Left renal cortex interstitium (tissue), 4 donors: ENCODE results near the gene COQ4. TPM values are rescaled to one million over a fixed set of nuclear protein-coding genes. Genes with fewer than 3 reads are reported as not detected.

Experiments
- DNase-seq, 4 donors: peaks; one replicate each; pipeline ENCODE4 v3.0.0-alpha.2; 2013; ENCODE audit warnings: low read depth in 4 of 4, low spot score in 2 of 4, missing footprints in 1 of 4
- polyA plus RNA-seq, 4 donors: library from polyadenylated mRNA; unstranded; fragments of 120-200 nt; gene quantifications; one replicate each; pipeline ENCODE4 v1.2.1, GENCODE V29; 2013; ENCODE audit not compliant: insufficient read length in 4 of 4

COQ4 gene
- polyA plus RNA-seq, 4 donors = 52.6 to 95.2 (median 79.7) TPM

- peak in 3 of 4 donors; percentile 36 to 54 (median 41) for DNase-seq
These were observed 17.4 kb downstream of the COQ4 start, which contains the start of gene SLC27A4 for GRCh38 chr9:128339761-128340690. TSS of gene SLC27A4 (plus strand) at chr9:128340527. CDS start at chr9:128343133, 2,606 bp downstream.

DNA sequence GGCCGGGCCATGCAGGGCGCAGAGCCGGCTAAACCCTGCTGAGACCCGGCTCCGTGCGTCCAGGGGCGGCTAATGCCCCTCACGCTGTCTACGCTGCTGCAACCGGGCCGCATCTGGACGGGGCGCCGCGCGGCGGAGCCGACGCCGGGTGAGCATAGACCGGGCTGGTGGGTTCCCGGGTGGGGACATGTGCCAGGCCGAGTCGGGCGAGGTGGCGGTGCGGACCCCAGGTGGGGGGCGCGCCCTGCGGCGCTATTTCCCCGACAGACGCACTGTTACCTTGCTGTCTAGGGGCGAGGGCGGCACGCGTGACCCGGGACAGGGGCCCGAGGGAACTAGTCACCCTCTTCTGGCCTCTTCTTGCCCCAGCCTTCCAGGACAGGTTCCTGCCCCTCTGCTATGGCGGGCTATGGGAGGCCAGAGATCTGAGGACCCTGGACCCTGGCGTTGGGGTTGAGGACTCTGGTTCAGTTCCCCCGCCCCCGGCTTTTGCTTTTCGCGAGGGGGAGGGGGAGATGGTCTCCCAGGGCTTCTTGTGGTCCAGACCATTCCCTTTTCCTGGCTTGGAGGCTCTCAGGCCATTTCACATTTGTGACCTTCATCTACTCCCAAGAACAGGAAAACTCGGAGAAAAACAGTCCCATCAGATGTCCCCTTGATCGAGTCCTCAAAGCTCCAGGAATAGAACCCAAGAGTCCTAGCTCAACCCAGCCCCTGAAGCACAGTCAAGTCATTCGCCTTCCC, 18.2 kb downstream of the COQ4 start:
- DNase-seq = no peak

DNA sequence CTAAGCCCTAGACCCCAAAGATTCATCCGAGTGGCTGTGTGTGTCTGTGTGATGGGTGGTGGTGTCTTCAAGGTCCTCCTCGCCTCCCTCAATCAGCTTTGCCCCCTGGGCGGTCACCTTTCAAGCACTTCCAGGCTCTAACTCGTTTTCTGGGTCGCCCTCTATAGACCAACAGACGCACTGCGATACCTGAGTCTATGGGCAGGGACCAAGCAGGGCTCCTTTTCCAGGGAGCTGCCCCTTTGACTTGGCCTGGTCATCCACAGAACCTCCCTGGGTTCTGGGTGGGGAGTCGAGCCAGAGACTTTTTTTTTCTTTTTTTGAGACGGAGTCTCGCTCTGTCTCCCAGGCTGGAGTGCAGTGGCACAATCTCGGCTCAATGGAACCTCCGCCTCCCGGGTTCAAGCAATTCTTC, 18.8 kb downstream of the COQ4 start:
- DNase-seq = no peak

- no peak for DNase-seq
These were observed 20.5 kb downstream of the COQ4 start for GRCh38 chr9:128342971-128343680.

- no peak for DNase-seq
These were observed 21.2 kb downstream of the COQ4 start for GRCh38 chr9:128343855-128344254.

GRCh38 chr9:128344931-128345605, 22.4 kb downstream of the COQ4 start:
- no peak for DNase-seq

DNA sequence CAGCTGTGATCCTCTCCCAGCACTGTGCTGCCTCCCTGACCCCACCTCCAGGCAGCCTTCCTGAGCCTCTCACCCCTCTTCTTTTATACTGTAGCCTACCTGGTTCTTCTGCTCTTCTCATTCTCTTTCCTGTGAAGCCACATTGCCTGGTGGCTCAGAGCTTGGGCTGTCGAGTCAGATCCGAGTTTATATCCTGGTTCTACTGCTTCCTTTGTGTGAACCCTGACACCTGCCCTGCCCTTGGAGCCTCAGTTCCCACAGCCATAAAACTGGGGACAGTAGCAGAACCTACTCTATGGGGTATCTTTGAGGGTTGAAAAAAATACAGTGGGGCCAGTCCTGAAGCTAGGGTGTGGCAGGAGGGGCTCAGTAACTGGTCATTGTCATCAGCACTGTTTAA, 26.5 kb downstream of the COQ4 start:
- no peak for DNase-seq

GRCh38 chr9:128349772-128350171, 27.1 kb downstream of the COQ4 start:
- DNase-seq = no peak

DNA sequence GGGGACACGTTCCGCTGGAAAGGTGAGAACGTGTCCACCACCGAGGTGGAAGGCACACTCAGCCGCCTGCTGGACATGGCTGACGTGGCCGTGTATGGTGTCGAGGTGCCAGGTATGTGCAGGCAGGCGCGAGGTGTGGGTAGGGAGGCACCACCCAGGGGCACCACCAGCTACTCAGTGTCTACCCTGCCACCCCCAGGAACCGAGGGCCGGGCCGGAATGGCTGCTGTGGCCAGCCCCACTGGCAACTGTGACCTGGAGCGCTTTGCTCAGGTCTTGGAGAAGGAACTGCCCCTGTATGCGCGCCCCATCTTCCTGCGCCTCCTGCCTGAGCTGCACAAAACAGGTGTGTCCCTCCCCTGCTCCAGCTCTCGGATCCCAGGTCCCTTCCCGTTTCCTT, 32.8 kb downstream of the COQ4 start:
- DNase-seq = no peak

DNA sequence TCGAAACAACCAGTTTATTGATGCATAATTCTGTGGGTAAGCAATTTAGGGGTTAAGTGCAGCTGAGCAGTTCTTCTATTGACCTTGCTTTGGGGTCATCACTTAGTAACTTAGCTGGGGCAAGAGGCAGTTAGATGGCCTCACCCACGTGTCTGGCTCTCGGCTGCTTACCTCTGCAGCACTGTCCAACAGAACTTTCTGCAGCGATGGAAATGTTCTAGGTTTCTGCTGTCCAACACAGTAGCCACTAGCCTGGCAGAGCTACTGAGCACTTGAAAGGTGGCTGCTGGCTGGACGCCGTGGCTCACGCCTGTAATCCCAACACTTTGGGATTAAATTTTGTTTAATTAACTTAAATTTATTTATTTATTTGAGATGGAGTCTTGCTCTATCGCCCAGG, 35.5 kb downstream of the COQ4 start:
- DNase-seq = no peak

DNA sequence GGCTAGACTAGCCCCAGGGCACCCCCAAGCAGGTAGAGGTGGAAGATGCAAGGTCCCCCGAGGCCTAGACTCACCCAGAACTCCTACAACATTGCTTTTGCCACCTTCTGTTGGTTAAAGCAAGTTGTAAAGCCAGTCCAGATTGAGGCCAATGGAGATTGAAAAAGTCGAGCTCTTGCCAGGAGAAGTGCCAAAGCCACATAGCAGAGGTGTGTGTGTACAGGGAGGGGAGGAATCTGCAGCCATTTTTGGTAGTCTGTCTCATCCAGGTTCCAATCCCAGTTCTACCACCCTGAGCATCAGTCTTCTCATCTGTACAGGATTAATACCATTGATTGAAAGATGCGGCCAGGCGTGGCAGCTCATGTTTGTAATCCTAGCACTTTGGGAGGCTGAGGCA, 36.2 kb downstream of the COQ4 start:
- no peak for DNase-seq

DNA sequence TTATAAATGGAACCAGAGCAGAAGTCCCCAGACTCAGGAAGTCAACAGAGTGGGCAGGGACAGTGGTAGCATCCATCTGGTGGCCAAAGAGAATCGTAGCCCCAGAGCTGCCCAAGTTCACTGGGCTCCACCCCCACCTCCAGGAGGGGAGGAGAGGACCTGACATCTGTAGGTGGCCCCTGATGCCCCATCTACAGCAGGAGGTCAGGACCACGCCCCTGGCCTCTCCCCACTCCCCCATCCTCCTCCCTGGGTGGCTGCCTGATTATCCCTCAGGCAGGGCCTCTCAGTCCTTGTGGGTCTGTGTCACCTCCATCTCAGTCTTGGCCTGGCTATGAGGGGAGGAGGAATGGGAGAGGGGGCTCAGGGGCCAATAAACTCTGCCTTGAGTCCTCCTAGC, 38.2 kb downstream of the COQ4 start:
- DNase-seq = no peak

GRCh38 chr9:128361296-128361985, 38.8 kb downstream of the COQ4 start:
- DNase-seq = no peak

GRCh38 chr9:128361986-128362646, 39.5 kb downstream of the COQ4 start:
- DNase-seq = peak in 3 of 4 donors; percentile 66 to 79 (median 71)

DNA sequence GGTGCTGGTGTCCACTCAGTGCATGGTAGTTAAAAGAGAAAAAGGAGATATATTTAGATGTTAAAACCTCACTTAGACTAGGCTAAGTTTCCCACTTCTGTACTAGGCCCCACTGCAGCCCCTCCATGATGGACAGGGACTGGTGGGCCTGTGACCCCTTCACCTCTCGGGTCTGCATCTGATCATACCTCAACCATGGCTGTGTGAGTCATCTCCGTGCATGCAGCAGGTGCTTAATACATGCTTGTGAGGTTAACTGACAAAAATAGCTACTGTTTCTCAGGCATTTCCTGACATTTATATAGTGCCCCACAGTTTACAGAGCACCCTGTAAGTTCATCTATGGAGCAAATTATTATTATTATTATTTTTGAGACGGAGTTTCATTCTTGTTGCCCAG, 40.1 kb downstream of the COQ4 start:
- DNase-seq = no peak

GRCh38 chr9:128365525-128365924, 42.9 kb downstream of the COQ4 start:
- no peak for DNase-seq

GRCh38 chr9:128369024-128369706, 46.5 kb downstream of the COQ4 start:
- DNase-seq = no peak

DNA sequence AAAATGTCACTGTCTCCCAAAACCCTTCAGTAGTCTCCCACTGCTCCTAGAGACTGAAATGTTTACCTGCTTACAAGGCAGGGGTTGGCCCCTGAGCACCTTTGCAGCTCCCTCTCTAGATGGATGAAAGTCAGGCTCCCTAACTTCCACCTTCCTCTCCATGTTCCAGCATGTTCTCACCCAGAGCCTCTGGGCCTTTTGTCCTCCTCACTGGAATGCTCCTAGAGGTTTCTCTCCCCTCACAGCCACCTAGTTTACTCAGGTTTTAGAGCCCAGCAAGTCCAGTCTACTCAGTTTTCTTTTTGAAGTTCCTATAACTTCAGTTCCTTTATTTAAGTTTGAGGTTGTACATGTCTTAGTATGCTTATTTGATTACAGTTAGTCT, 47.7 kb downstream of the COQ4 start:
- no peak for DNase-seq
